ENCODE measurements around the gene INTU.
"Not testable (repeated sequence)": the region's sequence is repeated elsewhere in the genome, so short reads cannot be mapped to it uniquely, and the experiment has no call there.

INTU gene

DNA sequence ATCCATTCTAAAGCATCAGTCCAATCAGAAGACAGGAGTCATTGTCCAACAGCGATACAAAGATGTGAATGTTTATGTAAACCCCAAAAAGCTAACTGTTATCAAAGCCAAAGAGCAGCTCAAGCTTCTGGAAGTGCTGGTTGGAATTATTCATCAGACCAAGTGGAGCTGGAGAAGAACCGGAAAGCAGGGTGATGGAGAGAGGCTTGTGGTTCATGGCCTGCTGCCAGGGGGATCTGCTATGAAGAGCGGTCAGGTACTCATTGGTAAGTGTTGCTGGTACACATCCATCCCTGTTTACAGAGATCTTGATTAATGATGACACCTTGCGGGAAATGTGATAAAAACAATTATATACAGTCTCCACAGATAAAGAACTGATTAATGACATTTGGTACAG is 11.0 kb downstream of the INTU start:
- DNase-seq (ENCODE audit: low spot score): no peak

DNA sequence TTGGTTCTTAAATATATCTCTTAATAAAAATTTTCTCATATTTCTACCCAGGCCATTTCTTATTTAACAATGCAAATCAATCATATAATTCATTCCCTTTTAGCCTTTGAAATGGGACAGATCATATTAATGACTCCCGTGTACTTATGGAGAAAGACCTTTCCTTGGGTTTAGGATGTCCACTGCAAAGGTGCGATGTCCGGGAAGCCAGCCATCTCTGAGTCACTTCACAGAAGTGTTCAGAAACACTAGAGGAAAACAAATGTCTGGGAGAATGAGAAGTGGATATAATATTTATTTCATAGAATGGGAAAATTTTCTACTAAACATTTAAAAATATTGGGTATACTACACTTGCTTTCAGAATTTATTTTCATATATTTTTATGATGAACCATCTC is 15.3 kb downstream of the INTU start:
- DNase-seq (ENCODE audit: low spot score): no peak

DNA sequence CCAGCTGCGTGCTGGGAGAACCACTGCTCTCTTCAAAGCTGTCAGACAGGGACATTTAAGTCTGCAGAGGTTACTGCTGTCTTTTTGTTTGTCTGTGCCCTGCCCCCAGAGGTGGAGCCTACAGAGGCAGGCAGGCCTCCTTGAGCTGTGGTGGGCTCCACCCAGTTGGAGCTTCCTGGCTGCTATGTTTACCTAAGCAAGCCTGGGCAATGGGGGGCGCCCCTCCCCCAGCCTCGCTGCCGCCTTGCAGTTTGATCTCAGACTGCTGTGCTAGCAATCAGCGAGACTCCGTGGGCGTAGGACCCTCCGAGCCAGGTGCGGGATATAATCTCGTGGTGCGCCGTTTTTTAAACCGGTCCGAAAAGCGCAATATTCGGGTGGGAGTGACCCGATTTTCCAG is 22.8 kb downstream of the INTU start:
- DNase-seq (ENCODE audit: low spot score): not testable (repeated sequence)

- no peak for DNase-seq (ENCODE audit: low spot score)
Measured at GRCh38 chr4:127656047-127656680, 23.4 kb downstream of the INTU start.

GRCh38 chr4:127660284-127660885 is 27.6 kb downstream of the INTU start:
- no peak for DNase-seq (ENCODE audit: low spot score)

DNA sequence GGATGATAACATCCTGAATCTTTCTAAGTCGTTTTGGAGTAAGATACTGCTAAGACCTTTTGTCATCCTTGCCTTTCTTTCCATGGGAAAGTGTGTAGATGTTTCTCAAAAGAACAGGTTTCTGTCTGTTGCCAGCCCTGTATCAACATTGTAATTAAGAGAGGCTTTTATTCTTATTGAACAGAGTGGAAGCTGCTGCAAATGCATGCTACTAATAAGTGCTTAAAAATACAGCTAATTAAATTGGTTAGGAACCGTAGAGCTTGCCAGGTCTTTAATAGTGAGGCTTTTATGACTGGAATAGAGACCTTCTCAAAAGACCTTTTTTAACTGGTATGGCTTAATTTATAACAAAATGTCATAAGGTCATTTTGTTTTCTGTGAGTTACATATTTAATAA is 34.4 kb downstream of the INTU start:
- no peak for DNase-seq (ENCODE audit: low spot score)

GRCh38 chr4:127667772-127668171 is 35.0 kb downstream of the INTU start:
- no peak for DNase-seq (ENCODE audit: low spot score)

DNA sequence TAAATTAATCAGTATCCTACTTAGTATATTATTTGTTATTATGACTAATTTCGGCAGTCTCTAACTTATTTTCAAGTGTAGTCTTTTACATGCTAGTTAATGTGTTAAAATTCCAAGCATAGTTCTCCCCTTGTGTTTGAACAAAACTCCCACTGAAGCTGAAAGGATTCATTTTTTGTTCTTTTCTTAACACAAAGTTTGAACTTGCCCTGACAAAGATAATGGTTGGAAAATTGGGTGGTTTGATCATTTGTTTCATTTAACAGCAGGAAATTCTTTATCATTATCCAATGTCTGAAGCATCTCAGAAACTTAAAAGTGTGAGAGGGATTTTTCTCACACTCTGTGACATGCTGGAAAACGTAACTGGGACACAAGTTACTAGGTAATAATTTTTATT is 36.0 kb downstream of the INTU start:
- no peak for DNase-seq (ENCODE audit: low spot score)

DNA sequence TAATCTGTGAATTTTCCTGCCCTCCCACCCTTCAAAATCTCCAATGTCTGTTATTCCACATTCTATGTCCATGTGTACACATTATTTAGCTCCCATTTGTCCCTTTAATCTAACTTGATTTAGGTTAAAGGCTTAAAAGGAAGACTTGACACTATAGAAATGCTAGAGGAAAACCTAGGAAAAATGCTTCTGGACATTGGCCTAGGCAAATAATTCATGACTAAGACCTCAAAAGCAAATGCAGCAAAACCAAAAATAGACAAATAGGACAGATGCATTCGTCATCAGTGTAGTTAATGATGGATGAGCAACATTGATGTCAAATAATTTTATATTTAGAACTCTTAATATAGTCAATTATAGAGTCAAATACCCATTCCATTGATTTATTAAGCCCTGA is 36.9 kb downstream of the INTU start:
- DNase-seq (ENCODE audit: low spot score): no peak

GRCh38 chr4:127672111-127672510 is 39.4 kb downstream of the INTU start:
- DNase-seq (ENCODE audit: low spot score): no peak

- no peak for DNase-seq (ENCODE audit: low spot score)
Measured at GRCh38 chr4:127685292-127685691, 52.5 kb downstream of the INTU start.

DNA sequence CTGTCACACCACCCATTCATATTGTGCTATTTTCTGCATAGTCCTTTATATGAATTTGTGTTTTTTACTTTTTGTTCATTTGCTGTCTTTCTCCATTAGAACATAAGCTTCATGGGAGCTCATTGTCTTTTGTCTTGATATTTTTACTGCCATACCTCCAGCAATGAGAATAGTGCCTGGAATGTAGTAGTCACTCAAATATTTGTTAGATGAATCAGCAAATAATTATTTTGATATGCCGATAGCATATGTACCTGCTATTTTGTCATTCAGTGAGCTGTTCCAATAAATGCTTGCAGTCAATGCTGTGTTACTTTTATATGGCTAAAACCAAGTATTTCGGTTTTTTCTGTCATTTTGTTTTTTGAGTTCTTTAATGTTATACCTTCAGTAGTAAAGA is 53.9 kb downstream of the INTU start:
- no peak for DNase-seq (ENCODE audit: low spot score)

GRCh38 chr4:127687580-127687979 is 54.8 kb downstream of the INTU start:
- DNase-seq (ENCODE audit: low spot score): no peak

- no peak for DNase-seq (ENCODE audit: low spot score)
Measured at GRCh38 chr4:127698789-127699200, 66.0 kb downstream of the INTU start.

DNA sequence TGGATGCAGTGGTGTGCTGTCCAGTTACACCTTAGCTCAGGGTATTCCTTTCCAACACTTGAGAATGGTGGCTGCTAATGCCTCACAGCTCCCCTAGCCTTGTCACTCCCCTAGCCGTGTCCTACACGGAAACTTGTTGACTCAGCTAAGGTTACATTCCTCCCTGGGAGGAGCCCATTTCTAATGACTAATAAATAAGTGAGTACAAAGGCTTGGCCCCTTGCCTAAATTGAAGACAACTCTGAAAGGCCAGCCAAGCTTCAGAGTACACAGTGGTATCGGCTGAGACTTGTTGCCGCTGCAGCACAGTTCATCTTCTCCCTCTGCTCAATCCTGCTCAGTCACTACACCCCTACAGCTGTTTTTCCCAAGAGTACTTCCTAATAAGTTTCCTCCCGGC is 76.2 kb downstream of the INTU start:
- DNase-seq (ENCODE audit: low spot score): no peak

DNA sequence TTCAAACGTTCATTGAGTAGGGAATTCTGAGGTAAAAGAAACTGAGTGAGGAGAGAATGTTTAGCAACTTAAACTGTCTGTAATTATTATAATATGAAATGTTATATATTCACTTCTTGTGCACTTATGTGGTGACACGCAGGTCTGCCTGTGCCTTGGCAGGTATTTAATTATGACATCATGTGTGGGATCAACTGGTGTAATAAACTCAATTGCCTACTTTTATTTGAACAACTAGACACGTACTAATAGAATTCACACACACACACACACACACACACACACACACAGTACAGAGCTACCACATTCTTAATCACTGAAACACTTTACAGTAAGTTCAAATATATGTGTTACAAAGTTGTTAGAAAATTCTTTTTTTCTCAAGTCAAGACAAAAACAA is 76.7 kb downstream of the INTU start:
- no peak for DNase-seq (ENCODE audit: low spot score)

GRCh38 chr4:127730142-127730913 is 97.6 kb downstream of the INTU start, which contains the start of gene SLC25A31:
Gene SLC25A31, plus strand, starts transcription at chr4:127730400. Its CDS starts 146 bp downstream, at chr4:127730546.
- DNase-seq (ENCODE audit: low spot score): no peak

DNA sequence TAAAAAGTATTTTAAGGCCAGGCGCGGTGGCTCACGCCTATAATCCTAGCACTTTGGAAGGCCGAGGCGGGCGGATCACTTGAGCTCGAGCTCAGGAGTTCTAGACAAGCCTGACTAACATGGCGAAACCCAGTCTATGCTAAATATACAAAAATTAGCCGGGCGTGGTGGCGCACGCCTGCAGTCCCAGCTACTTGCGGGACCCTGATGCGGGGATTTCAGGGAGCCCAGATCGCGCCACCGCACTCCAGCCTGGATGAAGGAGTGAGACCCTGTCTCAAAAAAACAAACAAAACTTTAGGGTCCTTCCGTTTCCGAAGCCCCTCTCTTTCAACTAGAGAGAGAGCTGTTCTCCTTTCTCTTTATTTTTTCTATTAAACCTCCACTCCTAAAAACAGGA is 98.6 kb downstream of the INTU start:
- DNase-seq (ENCODE audit: low spot score): no peak

DNA sequence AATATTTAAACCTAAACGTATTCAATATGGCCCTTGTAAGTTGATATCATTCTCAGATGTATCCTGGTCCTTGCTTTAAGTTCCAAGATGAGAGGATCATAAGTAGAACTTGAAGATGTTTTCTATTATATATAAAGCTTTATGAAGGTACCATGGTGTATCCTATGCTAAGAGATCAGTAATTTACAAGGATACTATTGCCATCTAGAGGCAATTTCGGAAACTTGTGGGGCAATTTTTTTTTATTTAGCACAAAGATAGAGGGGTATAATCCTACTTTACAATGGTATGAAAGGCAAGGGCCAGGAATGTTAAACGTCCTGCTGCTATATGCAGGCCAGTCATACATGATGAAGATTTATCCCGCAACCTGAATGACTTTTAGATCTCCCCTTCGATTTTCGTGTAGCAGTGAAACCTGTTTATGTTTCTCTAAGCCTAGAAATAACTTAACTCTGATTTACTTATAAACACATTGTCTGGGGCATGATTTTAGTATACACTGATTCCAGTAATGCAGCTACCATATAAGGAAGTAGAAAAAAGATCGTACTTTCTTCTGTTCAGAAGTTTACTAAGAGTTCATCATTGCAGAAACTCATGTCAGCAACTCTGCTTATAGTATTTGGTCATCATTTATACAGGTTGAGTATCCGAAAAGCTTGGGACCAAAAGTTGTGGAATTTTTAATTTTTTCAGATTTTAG is 100.0 kb downstream of the INTU start:
- no peak for DNase-seq (ENCODE audit: low spot score)

- DNase-seq (ENCODE audit: low spot score): no peak
Measured at GRCh38 chr4:127734976-127735375, 102.2 kb downstream of the INTU start.

- DNase-seq (ENCODE audit: low spot score): no peak
Measured at GRCh38 chr4:127737295-127737694, 104.5 kb downstream of the INTU start.

GRCh38 chr4:127741247-127741646 is 108.5 kb downstream of the INTU start:
- DNase-seq (ENCODE audit: low spot score): no peak

DNA sequence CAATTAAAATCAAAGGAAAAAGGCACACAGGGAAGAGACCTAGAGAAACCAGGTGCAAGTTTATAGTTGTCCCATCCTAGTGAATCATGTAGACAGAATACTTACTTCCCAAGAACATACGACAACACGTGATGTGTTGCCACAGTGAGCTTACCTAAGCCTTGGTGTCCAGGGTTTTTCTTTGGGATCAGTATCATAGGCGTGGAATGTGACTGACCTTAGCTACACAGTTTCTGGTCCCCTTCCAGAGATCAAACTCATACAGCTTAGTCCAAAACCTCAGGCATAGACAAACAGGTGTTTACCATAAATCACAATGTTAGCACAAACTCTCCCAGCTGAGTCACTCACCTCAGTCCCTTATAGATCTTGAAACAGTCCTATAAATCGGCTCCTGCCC is 115.1 kb downstream of the INTU start:
- no peak for DNase-seq (ENCODE audit: low spot score)
